GM21528 (cell line): ENCODE data around the gene TAF11L13.
"Not testable (repeated sequence)": the region's sequence is repeated elsewhere in the genome, so short reads cannot be mapped to it uniquely, and the experiment has no call there.

Source experiments
- ATAC-seq: cut with Tn5 transposase; IDR thresholded peaks from one replicate; pipeline ENCODE4 v1.9.1; 2021; ENCODE audit warnings: mild to moderate bottlenecking, moderate library complexity; ENCODE audit not compliant: unreplicated experiment, low FRiP score

TAF11L13 gene

DNA sequence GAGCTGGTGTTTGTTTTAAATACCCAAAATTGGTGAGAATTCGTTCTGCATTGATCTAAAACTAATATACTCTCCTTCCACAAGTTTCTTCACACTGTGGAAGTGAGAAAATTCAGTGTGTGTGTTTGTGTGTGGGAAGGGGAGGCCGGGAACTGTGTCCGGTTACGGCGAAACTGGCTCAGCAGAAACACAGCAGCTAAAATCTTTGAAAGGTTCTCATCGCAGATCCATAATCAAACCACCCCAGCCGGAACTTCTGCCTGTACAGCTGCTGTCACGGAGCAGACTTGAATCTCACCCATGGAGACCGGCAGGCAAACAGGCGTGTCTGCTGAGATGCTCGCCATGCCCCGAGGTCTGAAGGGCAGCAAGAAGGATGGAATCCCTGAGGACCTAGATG, at the start of gene TAF11L13:
Gene TAF11L13, plus strand, starts transcription at position 301 of the 400 bp plus-strand sequence.
- ATAC-seq: not testable (repeated sequence)

DNA sequence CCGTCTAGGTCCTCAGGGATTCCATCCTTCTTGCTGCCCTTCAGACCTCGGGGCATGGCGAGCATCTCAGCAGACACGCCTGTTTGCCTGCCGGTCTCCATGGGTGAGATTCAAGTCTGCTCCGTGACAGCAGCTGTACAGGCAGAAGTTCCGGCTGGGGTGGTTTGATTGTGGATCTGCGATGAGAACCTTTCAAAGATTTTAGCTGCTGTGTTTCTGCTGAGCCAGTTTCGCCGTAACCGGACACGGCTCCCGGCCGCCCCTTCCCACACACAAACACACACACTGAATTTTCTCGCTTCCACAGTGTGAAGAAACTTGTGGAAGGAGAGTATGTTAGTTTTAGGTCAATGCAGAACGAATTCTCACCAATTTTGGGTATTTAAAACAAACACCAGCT, 46.2 kb upstream of the TAF11L13 start, which contains the start of gene TAF11L7:
Gene TAF11L7, minus strand, starts transcription at position 101 of the 400 bp plus-strand sequence.
- ATAC-seq: not testable (repeated sequence)

DNA sequence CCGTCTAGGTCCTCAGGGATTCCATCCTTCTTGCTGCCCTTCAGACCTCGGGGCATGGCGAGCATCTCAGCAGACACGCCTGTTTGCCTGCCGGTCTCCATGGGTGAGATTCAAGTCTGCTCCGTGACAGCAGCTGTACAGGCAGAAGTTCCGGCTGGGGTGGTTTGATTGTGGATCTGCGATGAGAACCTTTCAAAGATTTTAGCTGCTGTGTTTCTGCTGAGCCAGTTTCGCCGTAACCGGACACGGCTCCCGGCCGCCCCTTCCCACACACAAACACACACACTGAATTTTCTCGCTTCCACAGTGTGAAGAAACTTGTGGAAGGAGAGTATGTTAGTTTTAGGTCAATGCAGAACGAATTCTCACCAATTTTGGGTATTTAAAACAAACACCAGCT, 41.0 kb upstream of the TAF11L13 start, which contains the start of gene TAF11L8:
Gene TAF11L8, minus strand, starts transcription at position 101 of the 400 bp plus-strand sequence.
- not testable (repeated sequence) for ATAC-seq

DNA sequence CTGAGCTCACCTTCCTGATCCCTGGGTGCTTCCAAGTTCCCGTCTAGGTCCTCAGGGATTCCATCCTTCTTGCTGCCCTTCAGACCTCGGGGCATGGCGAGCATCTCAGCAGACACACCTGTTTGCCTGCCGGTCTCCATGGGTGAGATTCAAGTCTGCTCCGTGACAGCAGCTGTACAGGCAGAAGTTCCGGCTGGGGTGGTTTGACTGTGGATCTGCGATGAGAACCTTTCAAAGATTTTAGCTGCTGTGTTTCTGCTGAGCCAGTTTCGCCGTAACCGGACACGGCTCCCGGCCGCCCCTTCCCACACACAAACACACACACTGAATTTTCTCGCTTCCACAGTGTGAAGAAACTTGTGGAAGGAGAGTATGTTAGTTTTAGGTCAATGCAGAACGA, 37.6 kb upstream of the TAF11L13 start, which contains the start of gene TAF11L9:
Gene TAF11L9, minus strand, starts transcription at position 140 of the 400 bp plus-strand sequence.
- ATAC-seq: not testable (repeated sequence)

DNA sequence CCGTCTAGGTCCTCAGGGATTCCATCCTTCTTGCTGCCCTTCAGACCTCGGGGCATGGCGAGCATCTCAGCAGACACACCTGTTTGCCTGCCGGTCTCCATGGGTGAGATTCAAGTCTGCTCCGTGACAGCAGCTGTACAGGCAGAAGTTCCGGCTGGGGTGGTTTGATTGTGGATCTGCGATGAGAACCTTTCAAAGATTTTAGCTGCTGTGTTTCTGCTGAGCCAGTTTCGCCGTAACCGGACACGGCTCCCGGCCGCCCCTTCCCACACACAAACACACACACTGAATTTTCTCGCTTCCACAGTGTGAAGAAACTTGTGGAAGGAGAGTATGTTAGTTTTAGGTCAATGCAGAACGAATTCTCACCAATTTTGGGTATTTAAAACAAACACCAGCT, 34.2 kb upstream of the TAF11L13 start, which contains the start of gene TAF11L10:
Gene TAF11L10, minus strand, starts transcription at position 101 of the 400 bp plus-strand sequence.
- not testable (repeated sequence) for ATAC-seq

DNA sequence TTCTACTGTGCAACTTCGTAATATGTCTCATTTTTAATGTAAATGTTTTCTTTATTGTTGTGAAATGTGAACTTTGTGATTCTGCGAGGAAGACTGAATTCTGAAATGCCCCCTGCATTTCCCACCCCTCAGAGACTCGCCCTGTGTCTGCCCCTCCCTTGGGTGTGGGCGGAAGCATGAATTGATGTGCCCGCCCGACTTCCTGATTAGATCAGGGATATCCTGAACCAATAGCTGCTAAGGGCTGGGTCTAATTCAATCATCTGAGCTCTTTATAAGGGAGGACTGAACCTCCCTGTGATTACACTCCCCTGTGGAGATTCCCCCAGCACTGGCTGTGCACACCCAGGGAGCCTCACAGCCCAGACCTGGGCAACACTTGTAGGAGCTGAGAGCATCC, 28.0 kb upstream of the TAF11L13 start, which contains the start of gene TAF11L11:
Gene TAF11L11, plus strand, starts transcription at position 304 of the 400 bp plus-strand sequence.
- not testable (repeated sequence) for ATAC-seq

DNA sequence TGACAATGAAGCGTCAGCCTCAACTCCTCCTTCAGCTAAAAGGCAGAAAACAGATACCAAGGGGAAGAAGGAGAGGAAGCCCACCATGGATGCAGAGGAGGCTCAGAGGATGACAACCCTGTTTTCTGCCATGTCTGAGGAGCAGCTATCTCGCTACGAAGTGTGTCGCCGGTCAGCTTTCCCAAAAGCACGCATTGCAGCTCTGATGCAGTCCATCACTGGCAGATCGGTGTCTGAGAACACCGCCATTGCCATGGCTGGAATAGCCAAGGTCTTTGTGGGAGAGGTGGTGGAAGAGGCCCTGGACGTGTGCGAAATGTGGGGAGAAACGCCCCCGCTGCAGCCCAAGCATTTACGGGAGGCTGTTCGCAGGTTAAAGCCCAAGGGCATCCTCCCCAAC, 26.9 kb upstream of the TAF11L13 start:
- no peak for ATAC-seq

DNA sequence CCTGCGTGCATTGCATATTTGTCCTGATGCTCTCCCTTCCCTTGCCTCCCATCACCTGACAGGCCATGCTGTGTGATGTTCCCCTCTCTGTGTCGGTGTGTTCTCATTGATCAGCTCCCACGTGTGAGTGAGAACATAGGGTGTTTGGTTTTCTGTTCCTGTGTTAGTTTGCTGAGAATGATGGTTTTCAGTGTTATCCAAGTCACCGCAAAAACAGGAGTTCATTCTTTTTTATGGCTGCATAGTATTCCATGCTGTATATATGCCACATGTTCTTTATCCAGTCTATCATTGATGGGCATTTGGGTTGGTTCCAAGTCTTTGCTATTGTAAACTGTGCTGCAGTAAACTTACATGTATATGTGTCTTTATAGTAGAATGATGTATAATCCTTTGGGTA, 24.4 kb upstream of the TAF11L13 start:
- ATAC-seq: not testable (repeated sequence)

DNA sequence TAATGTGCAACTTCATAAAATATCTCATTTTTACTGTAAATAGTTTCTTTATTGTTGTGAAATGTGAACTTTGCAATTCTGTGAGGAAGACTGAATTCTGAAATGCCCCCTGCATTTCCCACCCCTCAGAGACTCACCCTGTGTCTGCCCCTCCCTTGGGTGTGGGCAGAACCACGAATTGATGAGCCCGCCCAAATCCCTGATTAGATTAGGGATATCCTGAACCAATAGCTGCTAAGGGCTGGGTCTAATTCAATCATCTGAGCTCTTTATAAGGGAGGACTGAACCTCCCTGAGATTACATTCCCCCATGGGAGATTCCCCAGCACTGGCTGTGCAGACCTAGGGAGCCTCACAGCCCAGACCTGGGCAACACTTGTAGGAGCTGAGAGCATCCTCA, 21.8 kb upstream of the TAF11L13 start, which contains the start of gene TAF11L12:
Gene TAF11L12, plus strand, starts transcription at position 301 of the 400 bp plus-strand sequence.
- not testable (repeated sequence) for ATAC-seq

DNA sequence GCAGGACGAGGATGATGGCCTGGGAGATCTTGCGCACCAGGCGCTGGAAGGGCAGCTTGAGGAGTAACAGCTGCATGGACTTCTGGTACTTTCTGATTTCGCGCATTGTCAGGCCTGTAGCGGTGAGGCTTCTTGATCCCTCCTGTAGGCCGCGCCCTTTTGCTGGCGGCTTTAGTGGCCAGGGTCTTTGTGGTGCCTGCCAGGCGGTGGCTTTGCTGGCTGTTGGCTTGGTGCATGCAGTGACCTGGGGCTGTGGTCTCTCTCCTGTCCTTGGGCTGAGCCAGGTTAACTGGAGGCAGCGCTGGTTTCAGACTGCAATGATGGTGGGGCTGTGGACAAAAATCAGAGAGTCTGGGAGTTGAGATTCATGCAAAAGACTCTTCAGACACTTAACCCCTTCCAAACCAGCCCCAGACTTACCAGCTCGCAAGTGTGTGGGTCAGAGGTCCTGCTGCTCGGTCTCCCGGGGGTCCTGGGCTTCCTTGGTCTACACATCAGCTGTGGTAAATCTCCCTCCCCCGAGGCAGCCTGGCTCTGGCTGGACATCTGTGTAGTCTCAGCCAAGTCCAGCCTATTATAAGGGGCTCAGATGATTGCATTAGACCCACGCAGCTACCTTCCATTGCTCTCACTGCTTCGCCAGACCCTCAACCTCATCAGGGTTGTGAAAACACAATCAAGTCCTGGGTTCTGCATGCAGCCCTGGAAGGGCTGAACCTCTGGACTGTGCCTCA, 16.8 kb upstream of the TAF11L13 start:
- no peak for ATAC-seq

DNA sequence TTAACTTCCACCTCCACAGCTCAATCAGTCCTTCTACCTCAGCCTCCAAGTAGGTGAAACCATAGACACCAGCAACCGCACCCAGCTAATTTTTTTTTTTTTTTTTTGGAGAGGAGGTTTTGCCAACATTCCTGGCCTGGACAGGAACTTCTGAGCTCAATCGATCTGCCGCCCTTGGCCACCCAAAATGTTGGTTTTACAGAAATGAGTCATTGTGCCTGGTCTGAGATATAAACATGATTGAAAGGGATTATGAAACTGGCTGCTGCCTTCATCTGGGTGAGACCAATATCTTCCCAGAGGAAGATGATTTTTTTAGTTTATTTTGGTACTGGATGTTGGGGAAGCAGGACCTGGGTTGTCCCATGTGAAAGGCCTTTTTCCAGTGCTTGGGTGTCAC, 12.5 kb upstream of the TAF11L13 start:
- ATAC-seq: no peak

DNA sequence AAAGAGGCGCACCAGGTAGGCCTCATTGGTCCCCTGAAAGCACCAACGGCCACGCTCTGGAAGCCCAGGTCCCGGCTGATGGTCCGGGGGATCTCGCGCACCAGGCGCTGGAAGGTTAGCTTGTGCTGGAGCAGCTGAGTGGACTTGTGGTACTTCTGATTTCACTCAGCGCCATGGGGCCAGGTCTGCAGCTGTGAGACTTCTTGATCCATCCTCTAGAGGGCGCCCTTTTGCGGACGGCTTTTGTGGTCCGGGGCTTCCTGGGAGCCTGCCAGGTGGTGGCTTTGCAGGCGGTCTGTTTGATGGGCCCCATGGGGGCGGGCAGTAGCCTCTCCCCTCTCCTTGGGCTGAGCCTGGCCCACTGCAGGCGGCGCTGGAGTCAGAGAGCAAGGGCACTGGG, 11.3 kb upstream of the TAF11L13 start:
- ATAC-seq: no peak

DNA sequence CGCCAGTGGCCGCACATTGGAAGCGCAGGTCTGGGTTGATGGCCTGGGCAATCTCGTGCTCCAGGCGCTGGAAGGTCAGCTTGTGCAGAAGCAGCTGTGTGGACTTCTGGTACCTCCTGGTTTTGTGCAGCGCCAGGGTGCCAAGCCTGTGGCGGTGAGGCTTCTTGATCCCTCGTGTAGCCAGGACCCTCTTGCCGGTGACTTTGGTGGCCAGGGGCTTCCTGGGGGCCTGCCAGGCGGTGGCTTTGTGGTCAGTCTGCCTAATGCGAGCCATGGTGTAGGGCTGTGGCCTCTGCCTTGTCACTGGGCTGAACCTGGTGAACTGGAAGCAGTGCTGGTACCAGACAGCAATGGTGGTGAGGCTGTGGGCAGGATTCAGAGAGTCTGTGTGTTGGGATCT, 6.2 kb upstream of the TAF11L13 start:
- ATAC-seq: no peak

DNA sequence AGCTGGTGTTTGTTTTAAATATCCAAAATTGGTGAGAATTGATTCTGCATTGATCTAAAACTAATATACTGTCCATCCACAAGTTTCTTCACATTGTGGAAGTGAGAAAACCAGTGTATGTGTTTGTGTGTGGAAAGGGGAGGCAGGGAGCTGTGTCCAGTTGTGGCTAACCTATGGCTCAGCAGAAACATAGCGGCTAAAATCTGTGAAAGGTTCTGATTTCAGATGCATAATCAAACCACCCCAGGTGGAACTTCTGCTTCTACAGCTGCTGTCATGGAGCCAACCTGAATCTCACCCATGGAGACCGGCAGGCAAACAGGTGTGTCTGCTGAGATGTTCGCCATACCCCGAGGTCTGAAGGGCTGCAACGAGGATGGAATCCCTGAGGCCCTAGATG, 2.3 kb downstream of the TAF11L13 start, which contains the start of gene TAF11L14:
Gene TAF11L14, plus strand, starts transcription at position 301 of the 400 bp plus-strand sequence.
- ATAC-seq: no peak

DNA sequence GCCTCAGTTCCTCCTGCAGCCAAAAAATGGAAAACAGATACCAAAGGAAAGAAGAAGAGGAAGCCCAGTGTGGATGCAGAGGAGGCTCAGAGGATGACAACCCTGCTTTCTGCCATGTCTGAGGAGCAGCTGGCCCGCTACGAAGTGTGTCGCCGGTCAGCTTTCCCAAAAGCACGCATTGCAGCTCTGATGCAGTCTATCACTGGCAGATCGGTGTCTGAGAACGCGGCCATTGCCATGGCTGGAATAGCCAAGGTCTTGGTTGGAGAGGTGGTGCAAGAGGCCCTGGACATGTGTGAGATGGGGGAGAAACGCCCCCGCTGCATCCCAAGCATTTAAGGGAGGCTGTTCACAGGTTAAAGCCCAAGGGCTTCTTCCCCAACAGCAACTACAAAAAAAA, 17.3 kb downstream of the TAF11L13 start:
- ATAC-seq: not testable (repeated sequence)

DNA sequence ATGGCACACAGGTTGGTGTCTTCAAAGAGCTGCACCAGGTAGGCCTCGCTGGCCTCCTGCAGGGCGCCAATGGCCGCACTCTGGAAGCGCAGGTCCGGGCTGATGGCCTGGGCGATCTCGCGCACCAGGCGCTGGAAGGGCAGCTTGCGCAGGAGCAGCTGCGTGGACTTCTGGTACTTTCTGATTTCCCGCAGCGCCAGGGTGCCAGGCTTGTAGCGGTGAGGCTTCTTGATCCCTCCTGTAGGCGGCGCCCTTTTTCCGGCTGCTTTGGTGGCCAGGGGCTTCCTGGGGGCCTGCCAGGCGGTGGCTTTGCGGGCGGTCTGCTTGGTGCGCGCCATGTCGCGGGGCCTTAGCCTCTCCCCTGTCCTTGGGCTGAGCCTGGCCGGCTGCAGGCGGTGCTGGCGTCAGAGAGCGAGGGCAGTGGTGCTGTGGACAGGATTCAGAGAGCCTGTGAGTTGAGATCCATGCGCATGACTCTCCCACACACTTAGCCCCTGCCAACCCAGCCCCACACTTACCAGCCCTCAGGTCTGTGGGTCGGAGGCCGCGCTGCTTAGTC, 23.4 kb downstream of the TAF11L13 start:
- ATAC-seq: not testable (repeated sequence)

DNA sequence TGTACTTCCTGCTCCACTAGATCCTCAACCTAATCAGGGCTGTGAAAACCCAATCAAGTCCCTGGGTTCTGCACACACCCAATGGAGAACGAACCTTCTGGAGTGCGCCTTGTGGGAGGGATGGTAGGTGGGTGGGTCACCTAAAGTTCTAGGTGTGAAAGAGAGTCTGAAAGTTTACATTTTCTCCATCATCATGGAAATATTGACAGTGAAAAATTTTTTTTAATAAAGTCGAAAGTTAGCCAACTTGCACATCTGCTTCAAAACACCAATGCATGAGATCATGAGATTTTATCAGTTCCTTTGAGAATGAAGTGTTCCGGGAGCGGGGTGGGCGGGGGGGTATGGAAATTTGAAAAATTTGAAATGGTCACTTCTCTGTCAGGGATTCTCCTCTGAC, 24.0 kb downstream of the TAF11L13 start:
- no peak for ATAC-seq

DNA sequence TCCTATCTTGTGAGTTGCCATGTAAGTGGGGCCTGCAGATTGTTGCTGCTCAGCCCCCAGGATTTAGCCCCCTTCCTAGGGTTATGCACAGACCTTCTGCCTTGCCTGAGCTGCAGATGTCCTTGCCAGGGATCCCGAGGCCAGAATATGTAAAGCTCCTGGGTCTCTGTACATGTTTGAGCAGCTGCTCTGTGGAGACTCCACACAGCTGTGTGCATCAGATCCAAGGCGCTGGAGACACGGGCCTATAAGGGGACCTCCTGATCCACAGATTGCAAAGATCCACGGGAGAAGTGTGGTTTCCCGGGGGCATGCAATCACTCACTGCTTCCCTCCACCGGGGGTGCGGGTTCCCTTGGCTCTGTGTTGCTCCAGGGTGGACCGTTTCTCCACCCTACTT, 31.3 kb downstream of the TAF11L13 start:
- no peak for ATAC-seq

DNA sequence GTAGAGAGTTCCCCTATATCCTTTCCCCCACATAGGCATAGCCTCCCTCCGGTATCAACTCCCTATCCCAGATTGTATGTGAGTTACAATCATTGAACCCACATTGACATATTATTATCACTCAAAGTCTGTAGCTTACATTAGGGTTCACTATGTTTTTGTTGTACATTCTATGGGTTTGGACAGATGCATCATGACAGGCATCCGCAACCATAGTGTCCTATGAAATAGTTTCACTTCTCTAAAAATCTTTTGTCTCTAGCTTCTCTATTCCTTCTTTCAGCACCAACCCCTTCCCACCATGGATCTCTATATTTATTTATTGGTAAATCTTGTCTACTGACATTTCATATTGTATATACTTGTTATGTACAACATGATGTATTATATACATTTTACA, 33.9 kb downstream of the TAF11L13 start:
- no peak for ATAC-seq

DNA sequence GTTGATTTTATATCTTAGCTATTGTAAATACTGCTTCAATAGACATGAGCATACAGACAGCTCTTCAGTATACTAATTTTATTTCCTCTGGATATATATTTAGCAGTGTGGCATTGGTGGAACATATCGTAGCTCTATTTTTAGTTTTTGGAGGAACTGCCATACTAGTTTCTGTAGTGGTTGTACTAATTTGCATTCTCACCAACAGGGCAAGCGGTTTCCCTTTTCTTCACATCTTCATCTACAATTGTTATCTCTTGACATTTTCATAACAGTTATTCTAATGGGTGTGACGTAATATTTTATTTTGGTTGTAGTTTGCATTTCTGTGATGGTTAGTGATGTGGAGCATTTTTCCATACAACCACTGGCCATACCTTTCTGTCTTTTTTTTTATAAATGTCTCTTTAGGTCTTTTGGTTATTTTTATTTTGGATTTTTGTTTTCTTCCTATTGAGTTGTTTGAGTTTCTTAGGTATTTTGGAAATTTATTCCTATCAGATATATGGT, 34.9 kb downstream of the TAF11L13 start:
- ATAC-seq: no peak

DNA sequence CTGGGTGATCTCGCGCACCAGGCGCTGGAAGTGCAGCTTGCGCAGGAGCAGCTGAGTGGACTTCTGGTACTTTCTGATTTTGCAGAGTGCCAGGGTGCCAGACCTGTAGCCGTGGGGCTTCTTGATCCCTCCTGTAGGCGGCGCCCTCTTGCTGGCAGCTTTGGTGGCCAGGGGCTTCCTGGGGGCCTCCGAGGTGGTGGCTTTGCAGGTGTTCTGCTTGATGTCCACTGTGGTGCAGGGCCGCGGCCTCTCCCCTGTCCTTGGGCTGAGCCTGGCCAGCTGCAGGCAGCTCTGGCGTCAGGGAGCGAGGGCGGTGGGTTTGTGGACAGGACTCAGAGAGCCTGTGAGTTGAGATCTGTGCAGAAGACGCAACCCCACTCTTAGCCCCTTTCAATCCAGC, 38.5 kb downstream of the TAF11L13 start:
- ATAC-seq: no peak
